Brain pericyte (primary cell): ENCODE measurements around the gene FLNA.
"Not testable (repeated sequence)": the region's sequence is repeated elsewhere in the genome, so short reads cannot be mapped to it uniquely, and the experiment has no call there.

Experiments
- DNase-seq: peaks from one replicate; pipeline ENCODE4 v3.0.0-alpha.2; 2012; ENCODE audit warnings: low read depth, low spot score

Gene FLNA

DNA sequence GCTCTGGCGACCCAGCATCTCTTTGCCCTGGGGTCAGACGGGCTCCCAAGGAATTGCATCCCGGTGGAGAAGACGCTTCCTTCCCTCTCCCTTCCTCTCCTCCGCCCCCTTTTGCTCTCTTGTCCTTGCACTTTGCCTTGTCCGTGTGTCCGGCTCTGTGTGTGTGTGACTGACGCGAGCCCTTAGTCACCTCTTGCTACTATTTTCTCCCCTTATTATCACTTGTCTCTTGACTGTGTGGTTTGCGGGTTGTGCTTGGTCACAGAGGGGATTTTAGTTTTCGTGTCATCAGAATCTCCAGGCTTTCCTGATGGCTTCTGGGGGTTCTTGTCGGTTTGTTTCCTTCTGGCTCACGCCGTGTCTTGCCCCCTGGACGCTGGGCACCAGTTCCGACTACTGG, 31.4 kb downstream of the FLNA start:
- DNase-seq: not testable (repeated sequence)

DNA sequence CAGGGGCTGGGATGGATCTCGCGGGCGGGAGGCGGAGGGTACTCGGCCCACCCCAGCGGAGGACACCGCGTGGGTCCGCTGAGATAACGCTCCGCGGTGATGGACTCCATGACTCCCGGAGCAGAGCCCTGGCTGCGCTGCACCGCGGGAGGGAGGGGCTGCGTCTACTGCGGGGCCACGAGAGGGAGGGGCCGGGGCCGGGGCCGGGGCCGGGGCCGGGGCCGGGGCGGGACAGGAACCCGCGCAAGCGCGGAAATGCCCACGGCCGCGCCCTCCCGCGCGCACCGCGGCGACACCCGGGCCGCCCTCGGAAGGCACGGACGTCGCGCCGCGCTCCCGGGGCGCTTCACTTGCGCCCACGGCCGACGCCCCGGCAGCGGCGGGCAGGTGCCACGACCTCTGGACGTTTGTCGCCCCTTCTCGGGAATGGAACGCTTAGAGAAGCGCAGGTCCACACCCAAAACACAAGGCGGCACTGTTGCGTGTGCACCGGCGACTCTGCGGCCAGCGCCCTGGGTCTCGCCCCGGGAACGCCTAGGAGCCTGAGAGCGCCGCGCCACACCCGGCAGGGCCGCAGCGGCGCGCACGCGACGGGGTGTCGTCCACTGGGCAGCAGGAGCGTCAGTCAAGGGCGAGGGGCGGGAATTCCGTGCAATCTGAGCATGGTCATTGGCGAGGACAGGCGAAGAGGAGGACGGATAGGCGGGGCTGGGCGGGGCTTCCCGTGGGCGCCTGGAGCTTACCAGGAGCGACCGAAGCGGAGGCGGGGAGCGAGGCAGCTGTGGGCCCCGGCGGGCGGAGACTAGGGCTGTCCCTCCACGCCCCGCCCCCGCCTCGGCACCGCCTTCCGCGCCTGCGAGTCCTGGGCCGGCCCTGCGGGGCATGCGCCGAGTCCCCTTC, 32.8 kb downstream of the FLNA start:
- not testable (repeated sequence) for DNase-seq

GRCh38 chrX:154334496-154334895, 39.9 kb downstream of the FLNA start:
- no peak for DNase-seq

- no peak for DNase-seq
These were observed 40.6 kb downstream of the FLNA start for GRCh38 chrX:154333837-154334271.

DNA sequence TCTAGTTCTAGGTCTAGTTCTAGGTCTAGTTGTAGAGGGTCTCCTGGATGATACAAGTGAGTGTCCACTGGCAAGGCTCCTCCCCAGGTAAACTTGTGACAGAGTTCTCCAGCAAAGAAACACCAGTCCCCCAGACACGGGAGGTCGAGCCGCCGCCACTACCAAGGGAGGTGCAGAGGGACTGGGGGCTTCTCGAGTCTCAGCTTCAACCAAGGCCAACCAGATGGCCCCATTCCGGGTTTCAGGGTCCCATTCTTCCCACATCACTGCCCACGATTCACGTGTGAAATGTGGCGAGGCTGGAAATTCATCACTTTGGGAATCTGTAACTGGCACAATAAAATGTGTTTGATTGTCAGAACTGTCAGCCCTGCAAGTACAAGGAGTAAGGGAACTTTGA, 41.3 kb downstream of the FLNA start:
- DNase-seq: no peak

DNA sequence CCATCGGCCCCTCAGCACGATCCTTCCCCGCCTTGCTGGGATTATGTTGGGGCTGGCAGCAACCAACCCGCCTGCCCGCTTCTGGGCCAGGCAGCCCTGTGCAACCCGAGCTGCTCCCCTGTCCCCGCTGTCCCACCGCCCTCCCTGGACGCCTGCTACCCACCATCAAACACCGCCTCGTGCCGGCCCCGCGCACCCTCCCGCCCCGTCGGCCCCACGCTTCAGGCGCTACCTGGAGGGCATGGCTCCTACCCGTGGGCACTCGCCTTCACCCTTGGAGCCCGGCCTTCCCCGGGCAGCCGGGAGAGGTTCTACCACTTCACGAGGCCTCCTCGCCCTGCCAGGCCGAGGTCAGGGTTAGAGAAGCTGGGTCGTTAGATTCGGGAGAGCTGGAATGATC, 41.9 kb downstream of the FLNA start:
- no peak for DNase-seq

- DNase-seq: no peak
These were observed 45.1 kb downstream of the FLNA start for GRCh38 chrX:154329294-154329693.

GRCh38 chrX:154328646-154329045, 45.8 kb downstream of the FLNA start:
- no peak for DNase-seq

- DNase-seq: no peak
These were observed 47.2 kb downstream of the FLNA start for GRCh38 chrX:154327038-154327820.

DNA sequence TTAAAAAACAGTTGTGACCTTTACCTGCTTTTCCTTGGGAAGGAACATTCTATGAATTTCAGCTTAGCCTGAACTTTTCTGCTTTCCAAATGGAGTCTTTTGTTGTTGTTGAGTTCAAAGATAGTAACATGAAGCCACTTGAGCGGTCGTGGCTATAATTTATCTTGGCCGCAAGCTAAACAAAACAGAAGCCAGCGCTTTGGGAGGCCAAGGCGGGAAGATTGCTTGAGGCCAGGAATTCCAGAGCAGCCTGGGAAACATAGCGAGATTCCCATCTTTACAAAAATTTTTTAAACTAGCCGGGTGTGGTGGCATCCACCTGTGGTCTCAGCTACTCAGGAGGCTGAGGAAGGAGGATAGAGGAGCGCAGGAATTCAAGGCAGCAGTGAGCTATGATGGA, 48.9 kb downstream of the FLNA start:
- no peak for DNase-seq

DNA sequence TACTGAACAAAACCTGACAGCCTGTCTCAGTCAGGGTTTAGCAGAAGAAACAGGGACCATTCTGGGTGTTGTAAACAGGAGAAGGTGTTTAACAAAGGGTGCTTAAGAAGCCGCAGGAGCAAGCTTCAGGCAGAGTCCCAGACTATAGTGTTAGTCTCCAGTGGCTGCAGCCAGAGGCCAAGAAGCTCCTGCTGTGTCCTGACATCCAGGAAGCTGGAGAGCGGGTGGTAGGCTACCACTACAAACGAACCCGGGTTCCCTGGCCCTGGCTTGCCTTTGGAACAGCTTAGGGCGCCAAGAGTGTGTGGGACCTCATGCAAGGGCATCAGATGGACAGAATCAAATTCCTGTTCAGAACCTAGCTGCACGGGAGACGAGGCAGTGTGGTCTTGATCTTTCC, 50.9 kb downstream of the FLNA start:
- no peak for DNase-seq

- DNase-seq: no peak
These were observed 51.5 kb downstream of the FLNA start for GRCh38 chrX:154322890-154323289.

GRCh38 chrX:154321594-154321993, 52.8 kb downstream of the FLNA start:
- DNase-seq: no peak

DNA sequence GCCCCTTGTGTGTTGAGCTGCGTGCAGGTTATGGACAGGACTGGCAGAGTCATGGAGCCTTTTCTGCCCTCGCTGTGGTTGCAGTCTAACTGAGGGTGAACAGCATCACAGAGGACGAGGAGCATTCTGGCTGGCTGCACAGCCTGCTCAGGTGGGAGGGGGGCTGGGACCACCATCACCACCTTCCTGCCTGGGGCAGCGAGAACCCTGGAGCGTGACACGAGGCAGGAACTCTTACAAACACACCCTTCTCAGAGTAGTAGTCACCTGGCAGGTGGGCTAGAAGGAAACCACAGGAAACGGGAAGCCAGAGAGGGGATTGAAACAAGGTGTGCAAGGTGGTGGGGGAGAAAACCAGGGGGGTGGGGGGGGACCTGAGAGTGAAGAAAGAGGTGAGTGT, 53.3 kb downstream of the FLNA start:
- no peak for DNase-seq

DNA sequence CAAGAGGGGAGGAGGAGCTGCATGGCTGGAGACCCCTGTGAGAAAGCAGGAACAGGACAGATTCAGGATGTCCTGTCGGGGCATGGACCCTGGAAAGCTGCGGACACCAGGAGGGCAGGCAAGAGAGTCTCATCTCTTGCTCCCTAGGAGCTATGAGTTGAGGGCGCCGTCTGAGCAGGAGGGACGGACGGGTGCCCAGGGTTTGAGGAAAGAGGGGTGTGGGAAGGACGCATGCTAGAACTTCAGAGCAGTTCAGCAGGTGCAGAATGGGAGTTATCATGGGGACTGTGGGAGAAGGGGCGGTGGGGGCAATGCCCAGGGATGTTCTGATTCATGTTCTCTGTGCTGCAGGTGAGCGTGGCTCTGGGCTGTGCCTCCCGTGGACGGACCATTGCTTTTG, 54.0 kb downstream of the FLNA start:
- no peak for DNase-seq

- DNase-seq: no peak
These were observed 56.9 kb downstream of the FLNA start for GRCh38 chrX:154317391-154317995.

DNA sequence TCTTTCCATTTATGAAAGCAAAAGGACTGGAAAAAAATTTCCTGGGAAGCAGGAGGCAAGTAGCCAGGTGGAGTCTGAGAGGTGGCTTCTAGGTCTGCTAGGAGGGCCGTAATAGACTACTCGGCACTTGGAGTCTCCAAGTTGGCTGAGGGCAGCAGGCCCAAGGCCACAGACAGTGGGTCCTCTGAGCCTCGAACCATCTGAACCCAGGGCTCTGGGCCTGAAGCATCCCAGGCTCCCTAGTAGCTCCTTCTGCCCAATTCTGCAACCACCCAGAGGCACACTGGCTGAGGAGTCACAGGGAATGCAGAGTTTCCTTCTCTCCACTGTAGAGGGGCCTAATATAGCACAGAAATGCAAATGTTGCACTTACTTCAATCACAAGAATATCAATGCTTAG, 59.0 kb downstream of the FLNA start:
- DNase-seq: no peak

DNA sequence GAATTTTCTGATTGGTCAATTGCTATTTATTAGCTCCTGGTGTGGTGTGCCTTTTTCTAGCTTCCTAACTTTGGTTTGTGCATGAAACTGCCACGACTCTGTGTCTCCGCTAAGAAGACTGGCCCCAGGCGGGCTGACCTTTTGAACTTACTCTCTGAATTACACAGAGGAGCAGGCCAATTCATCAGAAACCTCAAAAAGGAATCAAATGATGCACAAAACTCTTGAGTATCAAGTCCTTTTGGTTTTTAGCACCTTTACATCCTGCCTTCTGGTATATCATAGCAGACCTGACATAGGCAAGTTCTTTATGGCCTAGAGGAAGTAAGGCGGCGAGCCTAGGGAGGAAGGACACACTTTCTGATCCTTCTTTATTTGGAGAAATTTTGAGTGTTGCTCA, 61.3 kb downstream of the FLNA start:
- DNase-seq: no peak

DNA sequence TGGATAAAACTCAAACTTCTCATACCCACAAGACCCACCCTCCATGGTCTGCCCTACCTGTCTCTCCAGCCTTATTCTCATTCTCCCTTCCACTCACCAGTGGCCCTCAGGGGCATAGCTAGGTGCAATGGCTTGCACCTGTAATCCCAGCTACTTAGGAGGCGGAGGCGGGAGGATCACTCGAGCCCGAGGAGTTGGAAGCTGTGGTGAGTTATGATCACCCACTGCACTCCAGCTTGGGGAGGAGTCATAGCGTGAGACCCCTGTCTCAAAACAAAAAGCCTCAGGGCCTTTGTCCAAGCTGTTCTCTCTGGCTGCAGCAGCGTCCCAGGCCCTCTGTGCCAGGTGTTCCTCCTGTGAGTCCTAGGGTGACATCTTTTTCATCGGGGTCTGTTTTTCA, 62.3 kb downstream of the FLNA start:
- no peak for DNase-seq

DNA sequence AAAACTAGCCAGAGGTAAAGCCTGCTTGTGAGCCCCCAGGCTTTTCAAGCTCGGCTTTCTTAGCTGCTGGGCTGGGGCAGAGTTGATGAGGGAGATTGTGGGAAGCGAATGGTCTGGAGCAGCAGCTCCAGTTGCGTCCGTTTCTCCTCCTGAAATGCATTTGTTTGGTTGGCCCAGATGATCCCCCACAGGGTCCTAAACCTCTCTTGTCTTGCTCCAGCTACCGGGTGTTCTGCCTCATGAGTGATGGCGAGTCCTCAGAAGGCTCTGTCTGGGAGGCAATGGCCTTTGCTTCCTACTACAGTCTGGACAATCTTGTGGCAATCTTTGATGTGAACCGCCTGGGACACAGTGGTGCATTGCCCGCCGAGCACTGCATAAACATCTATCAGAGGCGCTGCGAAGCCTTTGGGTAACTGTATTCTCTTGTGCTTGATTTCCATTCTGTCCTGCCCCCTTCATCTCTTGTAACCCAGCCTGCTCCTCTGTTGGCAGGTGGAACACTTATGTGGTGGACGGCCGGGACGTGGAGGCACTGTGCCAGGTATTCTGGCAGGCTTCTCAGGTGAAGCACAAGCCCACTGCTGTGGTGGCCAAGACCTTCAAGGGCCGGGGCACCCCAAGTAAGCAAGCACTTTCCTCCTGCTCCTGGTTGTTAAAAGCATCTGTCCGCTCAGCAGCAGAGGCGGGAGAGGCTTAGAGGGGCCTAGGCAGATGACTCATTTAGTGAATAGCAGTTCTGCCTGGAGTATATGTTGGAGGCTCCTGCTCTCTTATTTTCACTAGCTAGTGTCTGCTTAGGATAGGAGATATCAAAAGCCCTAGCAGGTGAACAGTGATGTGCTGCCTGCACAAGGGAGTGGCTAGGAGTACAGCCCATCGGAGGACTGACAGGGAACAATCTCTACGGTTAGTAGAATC, 63.6 kb downstream of the FLNA start:
- DNase-seq: no peak

GRCh38 chrX:154309041-154309775, 65.2 kb downstream of the FLNA start:
- DNase-seq: no peak
